Activated CD4-positive, alpha-beta T cell treated with anti-CD3 and anti-CD28 coated beads for 24 hours (primary cell): ENCODE measurements around the gene SLTM.
"Not testable (repeated sequence)": the region's sequence is repeated elsewhere in the genome, so short reads cannot be mapped to it uniquely, and the experiment has no call there.

Experiments used
- DNase-seq, 2 donors: peaks; one replicate each; pipeline ENCODE4 v3.0.0-alpha.2; 2020; ENCODE audit warnings: low read depth in 2 of 2

SLTM gene

DNA sequence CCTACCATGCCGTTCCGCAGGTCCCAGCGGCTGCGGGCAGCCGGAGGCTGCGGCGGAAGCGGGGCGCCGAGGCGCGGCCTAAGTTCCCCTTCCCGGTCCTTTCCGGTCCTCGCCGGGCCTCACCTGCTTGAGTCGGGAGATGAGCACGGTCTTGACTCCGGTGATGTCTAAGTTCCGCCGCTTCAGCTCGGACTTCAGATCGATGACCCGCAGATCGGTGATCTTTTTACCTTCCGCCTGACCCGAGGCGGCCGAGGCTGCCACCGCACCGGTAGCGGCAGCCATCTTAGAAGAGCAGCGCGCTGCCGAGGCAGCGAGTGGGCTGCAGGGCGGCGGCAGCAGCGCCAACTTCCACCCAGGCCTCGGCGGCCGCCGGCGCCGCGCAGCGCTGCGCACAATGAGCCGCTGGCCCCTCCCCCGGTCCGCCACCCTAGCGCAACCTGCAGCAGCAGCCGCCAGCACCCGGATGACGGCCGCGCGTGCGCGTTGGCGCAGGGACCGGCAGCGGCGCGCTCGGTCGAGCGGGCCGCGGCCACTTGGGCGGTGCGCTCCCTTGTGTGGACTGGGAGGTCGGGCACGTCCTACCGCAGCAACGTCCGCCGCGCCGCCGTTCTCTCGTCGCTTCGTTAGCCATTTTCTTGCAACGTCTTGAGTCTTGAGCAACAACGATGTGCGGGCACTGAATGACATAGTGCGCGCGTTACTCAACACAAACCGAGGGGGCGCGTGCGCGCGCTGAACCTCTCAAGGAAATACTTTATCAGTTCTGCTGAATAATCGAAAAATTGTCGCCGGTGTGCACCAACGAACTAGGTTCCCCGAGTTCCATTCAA is at the start of gene SLTM:
Gene SLTM (minus strand): TSS at position 399 of the 833 bp plus-strand sequence. CDS start 114 bp downstream, at position 285.
- DNase-seq, result peak; percentile 86 to 93

DNA sequence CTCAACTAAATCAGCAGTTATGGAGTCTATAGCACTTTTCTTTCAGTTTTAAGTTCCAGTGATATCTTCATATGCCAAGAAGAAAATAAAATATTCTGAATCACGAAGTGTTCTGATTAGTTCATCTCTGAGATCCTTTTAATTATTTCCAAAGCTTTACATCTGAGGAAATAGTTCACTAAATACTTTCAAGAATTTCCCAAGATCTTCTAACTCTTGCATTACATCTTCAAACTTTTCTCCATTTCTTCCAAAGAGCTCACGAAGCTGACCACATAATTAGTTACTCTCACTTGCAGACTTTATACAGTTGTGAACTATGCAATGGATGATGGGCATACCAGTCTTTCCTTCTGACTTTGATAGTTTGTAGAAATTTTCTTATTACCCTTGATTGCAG is 49.8 kb upstream of the SLTM start:
- no peak for DNase-seq

DNA sequence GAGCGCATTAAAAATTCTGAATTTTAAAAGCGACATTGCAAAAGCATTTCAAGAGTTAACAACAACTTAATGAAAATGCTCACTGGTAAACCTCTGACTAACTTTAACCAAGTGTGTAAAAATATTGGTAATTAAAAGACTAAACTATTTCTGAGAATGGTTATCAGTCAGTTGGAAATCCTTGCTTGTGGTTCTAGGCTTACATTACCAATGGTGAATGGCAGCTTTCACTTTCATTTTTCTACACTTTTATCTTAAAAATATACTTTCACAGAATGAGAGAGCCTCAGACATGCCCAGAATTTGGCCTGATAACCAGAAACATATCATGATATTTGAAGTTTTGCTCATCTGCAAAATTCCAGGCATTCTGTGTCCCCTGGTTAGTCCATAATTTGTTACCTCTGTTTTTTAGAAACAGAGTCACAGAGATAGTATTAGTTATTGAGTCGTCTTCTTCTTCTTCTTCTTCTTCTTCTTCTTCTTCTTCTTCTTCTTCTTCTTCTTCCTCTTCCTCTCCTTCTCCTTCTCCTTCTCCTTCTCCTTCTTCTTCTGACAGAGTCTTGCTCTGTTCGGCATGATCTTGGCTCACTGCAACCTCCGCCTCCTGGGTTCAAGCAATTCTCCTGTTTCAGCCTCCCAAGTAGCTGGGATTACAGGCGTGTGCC is 48.5 kb upstream of the SLTM start:
- DNase-seq, result no peak

DNA sequence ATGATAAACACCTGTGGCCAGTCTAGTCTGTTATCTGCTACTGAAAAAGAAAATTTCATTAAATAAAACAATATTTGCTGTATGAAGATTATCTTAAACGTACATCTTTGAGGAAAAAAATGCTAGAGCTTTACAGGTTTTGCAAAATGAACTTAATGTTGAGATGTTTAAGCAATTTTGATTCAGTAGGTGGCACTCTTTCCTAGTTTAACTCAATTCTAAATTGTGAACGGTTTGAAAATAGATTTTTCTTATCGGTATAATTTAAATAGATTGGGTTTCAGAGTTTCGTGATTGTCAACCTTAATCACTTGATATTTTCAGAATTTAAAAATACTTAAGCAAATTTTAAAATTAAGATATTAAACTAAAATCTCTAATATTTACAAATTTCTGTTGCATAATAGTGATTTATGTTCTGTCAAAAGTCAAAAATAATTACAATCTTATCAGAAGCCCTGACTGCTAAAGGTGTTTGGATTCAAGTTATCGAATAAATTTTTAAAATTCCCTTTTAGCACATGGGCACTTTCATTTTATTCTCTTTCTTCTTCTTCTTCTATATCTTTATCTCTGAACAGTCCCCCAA is 47.0 kb upstream of the SLTM start:
- no peak for DNase-seq

DNA sequence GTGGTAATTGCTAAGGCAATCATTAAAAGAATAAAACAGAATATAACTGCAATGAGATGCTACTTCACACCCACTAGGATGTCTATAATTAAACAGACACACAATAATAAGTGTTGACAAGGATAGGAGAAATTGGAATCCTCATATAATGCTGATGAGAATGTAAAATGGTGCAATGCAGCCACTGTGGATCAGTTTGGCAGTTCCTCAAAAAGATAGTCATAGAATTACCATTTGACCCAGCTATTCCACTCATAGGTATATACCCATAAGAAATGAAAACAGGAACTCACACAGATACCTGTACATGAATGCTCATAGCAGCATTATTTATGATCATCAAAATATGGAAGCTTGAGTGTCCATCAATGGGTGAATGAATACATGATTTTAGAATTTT is 44.4 kb upstream of the SLTM start:
- no peak for DNase-seq

DNA sequence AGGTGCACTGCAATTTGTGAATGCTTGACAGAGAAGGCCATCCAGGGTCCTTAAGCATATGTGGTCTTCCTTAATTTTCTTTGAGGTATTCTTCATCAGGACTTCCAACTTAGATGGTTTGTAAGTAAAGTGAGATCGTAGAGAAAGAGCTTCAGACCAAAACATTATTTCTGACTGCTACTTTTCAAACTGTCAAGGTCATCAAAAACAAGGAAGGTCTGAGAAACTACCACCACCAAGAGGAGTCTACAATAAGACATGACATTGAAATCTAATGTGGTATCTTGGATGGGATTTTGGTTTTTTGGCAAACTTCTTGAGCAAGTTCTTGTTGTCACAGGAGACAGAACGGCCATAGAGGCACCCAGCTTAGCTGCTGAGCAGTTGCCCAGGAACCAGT is 34.0 kb upstream of the SLTM start:
- DNase-seq, result no peak

DNA sequence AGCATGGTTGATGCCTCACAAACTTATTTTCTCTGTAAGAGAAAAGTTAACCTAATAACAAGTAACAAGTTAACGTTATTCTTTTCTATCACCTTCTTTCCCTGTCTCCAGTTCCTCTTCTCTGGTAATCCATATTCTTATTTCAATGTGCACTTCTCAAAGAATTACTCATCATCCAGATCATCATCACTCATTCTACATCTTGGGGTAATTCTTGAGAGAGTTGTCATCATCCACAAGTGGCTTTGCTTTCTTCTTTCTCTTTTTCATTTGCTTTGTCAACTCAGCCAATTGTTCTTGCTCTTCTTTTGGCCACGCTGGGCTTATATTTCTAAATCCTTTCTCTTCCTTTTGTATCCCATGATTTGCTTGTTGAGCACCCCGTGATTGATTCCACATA is 33.2 kb upstream of the SLTM start:
- DNase-seq, result no peak

DNA sequence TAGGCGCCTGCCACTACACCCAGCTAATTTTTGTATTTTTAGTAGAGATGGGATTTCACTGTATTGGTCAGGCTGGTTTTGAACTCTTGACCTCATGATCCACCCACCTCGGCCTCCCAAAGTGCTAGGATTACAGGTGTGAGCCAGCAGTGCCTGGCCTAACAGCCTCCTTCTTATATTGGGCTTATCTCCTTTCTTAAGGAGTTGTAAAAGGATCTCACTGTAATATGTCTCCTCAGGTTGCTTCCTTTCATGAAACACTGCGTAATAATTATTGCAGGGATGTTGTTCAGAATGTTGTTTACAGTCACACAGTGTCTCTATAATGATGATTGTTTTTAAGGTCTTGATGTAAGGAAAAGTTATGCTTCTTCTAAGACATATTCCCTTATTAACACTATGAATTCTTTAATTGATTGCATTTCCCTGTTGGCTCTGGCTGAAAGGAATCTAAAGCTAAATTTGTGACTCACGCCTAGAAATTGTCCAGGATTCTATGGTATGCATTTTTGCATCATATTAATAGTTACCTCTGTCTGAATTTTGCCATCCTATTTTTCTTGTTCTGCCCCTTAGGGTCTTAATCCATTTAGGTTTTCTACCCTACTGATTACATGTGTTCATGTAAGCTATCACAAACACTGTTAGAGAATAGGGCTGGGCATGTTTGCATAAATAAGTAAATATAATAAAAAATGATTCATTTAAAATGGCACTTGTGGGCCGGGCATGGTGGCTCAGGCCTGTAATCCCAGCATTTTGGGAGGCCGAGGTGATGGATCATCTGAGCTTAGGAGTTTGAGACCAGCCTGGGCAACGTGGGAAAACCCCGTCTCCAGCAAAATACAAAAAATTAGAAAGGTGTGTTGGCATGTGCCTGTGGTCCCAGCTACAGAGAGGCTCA is 29.4 kb upstream of the SLTM start:
- no peak for DNase-seq

DNA sequence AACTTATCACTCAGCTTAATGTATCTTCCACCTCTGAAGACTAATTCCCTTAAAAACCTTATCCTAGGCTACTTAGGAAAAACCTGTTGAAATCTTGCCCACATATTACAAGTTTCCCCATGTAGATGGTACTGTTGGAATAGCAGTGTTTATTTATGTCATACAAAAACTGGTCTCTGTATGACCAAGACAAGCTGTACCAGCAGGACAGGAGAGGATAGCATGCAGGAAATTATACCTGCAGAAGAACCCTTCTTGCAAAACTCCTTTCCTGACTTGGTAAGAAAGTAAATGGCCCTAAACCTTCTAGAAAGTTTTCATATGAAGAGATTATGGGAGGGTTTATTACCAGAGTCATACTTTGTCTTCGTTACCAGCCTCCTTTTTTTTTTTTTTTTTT is 28.7 kb upstream of the SLTM start:
- no peak for DNase-seq

DNA sequence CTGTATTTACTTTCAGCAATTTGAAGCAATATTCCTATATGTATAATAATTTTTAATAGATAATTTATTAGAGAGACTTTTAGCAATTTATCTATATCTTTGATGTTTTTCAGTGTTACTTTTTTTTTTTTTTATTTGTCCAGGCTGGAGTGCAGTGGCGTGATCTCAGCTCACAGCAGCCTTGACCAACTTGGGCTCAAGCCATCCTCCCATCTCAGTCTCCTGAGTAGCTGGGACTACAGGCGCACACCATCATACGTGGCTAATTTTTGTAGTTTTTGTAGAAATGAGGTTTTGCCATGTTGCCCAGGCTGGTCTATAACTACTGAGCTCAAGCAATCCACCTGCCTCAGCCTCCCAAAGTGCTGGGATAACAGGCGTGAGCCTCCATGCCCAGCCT is 25.3 kb upstream of the SLTM start:
- DNase-seq, result no peak

DNA sequence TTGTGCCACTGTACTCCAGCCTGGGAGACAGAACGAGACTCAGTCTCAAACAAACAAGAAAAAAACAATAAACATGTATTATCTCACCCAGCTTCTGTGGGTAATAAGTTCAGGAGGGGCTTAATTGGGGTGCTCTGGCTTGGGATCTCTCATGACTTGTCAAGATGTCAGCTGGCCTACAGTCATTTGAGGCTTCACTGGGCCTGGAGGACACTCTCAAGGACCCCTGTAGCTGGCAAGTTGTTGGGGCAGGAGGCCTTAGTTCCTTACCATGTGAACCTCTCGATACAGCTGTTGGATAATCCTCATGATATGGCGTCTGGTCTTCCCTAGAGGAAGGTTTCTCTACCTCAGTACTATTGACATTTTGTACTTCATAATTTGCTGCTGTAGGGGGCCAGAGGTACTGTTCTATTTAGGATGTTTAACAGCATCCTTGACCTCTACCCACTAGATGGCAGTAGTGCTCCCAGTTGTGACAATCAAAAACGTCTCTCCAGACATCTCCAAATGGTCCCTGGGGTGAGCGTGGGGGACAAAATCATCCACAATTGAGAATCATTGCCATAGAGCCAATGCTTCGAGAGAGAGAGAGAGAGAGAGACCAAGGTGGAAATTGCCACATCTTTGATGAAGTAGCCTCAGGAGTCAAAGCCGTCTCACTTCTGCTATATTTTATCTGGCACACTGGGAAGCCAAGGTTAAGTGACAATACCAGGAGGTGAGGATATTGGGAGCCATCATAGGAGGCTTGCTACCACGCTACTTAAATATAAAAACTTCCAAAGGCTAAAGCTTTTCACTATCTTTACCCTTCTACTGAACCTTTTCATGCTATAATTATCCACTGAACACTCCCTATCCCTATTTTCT is 23.9 kb upstream of the SLTM start:
- peak; percentile 25 to 63 for DNase-seq

DNA sequence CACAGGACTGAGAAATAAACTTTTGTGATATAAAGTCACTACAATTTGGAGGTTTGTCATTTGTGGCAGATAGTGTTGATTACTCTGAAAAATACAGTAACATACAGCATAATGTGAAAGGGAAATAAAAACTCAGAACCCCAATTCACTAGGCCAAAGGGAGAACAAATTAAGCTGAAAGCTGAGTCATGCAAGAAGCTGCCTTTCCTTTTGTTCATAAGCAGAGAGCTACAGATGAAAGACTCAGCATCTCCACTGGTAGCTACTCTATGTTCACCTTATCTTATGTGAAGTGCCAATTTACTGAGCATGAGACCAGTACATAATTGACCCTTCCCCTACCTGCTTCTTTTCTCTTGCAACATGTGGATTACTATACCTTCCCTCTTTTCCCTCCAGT is 19.3 kb upstream of the SLTM start:
- no peak for DNase-seq

DNA sequence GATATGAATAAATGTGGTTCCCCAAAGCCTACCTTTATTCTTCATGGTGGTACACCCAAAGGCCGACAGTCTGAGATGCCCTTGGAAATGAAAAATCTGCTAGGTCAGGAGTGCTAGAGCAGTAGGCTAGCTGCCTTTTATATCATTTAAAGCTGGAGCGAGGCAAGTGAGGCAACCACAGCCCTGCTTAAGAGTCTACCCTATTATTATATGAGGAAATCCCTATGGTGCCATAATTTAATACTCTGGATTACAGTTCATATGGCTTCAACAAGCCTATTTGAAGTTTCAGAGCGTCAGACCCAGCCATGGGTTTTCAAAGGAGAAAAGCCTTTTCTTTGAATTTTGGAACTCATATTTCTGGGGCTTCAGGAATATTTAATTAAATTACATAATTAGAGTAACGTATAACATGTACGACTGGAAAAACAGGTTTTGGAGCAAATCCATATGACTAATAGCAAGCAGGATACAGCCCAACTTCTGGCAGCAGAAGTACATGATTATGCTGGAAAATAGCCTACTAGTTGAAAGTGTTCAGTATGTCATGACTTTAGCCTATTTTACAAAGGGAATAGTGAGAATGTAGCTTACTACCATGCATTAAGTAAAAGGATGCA is 18.0 kb upstream of the SLTM start:
- no peak for DNase-seq

DNA sequence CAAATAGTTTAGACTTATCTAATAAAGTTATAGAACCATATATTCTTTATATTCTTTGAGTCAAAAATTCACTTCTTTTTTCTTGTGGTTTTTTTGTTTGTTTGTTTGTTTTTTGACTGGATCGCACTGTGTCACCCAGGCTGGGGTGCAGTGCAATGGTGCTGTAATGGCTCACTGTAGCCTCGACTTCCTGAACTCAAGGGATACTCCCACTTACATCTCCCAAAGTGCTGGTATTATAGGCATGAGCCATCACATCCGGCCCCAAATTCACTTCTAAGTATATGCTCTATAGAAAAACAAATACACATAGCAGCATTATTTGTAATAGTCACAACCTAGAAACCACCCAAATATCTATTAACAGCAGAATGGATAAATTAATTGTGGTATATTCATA is 13.7 kb upstream of the SLTM start:
- no peak for DNase-seq

DNA sequence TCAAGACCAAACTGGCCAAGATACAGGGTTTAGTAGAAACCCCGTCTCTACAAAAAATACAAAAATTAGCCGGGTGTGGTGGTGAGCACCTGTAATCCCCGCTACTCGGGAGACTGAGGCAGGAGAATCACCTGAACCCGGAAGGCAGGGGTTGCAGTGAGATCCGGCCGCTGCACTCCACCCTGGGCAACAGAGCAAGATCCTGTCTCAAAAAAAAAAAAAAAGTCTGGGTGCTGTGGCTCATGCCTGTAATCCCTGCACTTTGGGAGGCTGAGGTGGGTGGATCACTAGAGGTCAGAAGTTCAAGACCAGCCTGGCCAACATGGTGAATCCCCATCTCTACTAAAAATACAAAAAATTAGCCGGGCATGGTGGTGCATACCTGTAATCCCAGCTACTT is 1.5 kb upstream of the SLTM start:
- not testable (repeated sequence) for DNase-seq

DNA sequence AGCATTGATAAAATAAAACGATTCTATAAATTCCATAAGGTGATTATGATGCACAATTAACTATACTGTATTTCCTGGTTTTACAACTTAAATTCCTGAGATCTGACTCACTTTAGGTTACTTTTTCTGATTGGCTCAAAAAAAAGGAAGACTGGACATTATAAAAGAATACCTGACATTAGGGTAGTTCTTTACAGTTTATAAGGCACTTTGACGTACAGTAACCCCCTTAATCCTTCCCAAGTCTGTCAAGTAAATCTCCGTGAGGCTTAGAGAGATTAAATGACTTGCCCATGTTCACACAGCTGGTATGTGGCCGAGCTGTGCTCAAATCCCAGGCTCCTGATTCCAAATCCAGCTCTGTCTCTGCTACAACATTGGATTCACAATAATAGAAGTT is 1.0 kb upstream of the SLTM start:
- DNase-seq, result no peak

DNA sequence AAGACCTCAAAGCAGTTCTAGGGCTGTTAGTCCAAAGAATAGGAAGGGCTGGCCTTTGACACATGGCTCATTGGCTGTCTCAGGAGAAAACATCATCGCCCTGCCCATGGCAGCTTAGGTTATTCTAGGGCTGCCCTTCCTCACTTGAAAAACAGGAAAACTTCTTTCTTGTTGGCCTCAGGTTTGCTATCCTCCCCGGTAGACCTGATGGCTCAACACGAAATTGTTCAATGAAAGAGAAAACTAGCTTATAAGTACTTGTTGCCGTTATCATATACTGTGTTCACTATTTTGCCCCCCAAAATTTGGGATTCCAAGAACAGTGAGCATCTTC is 602 bp upstream of the SLTM start:
- DNase-seq, result no peak

DNA sequence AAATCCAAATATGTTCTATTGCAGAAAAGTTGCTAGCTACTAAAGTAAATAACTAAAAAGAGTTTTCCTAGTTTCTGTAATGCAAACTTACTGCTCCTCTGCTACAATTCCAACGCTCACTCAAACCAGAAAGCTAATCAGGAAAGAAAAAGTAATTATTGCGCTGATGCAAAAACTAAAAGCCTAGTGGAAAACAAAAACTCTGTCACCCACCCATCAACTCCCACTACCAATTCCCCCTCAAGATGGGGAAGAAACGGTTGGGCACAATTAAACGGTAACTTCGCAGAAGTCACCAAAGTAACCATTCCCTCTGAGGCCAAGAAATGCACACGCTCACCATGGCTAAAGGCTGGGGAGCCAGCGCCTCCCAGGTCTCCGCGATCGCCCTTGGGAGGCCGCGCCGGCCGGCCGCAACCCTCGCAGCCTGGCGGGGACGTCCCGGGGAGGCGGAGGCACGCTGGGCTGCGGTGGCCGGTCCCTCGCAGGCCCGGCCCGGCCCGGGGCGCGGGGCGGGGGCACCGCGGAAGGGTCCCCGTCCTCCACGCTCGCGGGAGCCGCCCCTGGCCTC is 684 bp downstream of the SLTM start:
- no peak for DNase-seq

DNA sequence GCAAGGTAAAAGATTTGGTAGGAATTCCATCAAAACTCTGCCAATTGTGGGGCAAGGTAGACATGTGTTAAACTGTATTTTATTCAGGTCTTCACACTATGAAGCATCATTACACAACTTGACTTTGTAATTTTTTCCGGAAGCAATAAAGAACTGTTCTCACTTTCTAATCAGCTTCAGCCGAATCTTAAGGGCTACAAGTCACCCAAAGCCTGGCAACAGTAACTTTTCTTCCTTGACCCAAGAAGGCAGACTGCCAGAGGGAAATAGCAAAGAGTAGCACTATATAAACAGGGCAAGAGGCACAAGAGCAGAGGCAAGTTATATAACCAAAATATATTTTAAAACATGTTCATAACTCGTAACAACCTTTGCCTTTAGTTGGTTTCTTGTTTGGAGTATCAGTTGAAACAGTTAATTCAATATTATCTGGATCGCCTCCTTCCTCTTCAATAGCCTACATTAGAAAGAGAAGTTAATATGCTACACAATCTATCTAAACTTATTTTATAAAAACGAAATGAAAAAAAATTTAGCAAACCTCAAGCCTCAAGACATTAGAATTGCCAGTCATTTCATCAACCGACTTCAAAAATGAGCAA is 1.4 kb downstream of the SLTM start:
- DNase-seq, result no peak

DNA sequence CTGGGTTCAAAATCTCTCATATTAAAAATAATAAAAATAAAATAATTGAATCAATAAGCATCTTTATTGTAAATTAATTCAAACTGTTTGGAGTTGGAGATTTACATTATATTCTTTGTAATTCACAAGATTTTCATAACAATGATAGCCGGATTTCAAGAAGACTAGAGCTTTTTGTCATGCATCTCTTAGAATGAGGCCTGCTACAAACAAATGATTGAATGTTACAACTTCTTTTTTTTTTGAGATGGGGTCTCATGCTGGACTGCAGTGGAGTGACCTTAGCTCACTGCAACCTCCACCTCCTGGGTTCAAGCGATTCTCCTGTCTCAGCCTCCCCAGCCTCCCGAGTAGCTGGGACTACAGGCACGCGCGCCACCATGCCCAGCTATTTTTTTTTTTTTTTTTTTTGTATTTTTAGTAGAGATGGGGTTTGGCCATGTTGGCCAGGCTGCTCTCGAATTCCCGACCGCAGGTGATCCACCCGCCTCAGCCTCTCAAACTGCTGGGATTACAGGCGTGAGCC is 3.5 kb downstream of the SLTM start:
- no peak for DNase-seq
